Fibroblast of skin of left biceps (primary cell): ENCODE data around the gene MRFAP1.
"Not testable (repeated sequence)": the region's sequence is repeated elsewhere in the genome, so short reads cannot be mapped to it uniquely, and the experiment has no call there.

Source experiments
- DNase-seq, 2 experiments: peaks; one replicate each; pipeline ENCODE4 v3.0.0-alpha.2; 2013; ENCODE audit warnings: low read depth in 2 of 2

The MRFAP1 gene

DNA sequence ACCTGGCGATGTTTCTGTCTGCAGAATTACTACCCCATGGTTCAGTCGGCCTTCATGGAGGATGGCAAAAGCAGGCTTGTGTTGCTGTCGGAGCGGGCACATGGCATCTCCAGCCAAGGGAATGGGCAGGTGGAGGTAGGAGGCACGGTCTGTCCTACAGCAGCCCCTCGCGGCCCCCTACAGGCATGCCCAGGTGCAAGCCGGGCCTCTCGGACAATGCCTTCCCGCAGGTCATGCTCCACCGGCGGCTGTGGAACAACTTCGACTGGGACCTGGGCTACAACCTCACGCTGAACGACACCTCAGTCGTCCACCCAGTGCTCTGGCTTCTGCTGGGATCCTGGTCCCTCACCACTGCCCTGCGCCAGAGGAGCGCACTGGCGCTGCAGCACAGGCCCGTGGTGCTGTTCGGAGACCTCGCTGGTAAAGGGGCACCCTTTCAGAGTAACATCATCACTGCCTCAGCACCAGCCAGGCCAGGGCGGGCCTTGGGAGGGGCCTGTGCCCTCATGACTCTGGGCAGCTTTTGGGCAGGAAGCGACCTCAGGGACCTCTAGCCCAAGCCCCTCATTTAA, 29.5 kb upstream of the MRFAP1 start:
- no peak for DNase-seq

DNA sequence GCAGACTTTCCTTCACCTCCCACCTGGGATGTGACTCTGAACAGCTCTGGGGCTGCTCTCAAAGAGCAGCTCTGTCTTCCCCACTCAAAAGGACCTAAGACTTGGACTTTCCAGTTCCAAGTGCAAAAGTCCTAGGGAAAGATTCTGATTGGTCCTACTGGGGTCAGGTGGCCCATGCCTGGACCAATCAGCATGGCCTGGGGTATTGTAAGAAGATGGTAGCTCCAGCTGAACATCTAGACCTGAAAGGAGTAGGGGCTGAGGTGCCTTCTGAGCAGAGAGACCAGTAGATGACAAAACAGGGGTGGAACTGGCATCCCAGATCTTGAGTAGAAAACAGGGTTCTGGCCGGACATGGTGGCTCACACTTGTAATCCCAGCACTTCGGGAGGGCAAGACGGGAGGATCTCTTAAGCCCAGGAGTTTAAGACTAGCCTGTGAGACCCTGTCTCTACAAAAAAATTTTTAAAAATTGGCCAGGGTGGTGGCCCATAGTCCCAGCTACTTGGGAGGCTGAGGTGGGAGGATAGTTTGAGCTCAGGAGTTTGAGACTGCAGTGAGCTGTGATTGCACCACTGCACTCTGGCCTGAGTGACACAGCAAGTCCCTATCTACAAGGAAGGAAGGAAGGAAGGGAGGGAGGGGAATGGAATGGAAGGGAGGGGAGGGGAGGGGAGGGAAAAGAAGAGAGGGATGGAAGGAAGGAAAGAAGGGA, 27.4 kb upstream of the MRFAP1 start:
- no peak for DNase-seq

GRCh38 chr4:6613676-6614651, 26.5 kb upstream of the MRFAP1 start:
- no peak for DNase-seq

DNA sequence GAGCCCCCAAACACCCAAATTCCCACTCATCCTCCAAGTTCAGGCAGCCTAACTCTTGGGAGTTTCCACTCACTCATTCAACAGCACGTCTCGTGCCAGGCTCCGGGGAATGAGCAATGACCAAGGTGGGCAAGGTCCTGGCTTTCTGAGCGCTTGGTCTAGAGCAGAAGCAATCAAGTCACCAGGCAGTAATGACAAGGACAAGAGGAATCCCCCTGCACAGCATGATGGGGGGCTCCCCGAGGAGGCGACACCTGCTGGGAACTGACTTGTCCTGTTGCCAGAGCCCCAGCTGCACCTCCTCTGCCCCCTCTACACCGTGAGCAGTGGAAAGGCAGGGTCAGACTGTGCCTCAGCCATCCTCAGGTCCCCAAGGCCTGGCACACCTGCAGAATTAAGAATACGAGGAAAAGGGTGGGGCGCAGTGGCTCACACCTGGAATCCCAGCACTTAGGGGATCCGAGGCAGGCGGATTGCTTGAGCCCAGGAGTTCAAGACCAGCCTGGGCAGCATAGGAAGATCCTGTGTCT, 25.7 kb upstream of the MRFAP1 start:
- no peak for DNase-seq

DNA sequence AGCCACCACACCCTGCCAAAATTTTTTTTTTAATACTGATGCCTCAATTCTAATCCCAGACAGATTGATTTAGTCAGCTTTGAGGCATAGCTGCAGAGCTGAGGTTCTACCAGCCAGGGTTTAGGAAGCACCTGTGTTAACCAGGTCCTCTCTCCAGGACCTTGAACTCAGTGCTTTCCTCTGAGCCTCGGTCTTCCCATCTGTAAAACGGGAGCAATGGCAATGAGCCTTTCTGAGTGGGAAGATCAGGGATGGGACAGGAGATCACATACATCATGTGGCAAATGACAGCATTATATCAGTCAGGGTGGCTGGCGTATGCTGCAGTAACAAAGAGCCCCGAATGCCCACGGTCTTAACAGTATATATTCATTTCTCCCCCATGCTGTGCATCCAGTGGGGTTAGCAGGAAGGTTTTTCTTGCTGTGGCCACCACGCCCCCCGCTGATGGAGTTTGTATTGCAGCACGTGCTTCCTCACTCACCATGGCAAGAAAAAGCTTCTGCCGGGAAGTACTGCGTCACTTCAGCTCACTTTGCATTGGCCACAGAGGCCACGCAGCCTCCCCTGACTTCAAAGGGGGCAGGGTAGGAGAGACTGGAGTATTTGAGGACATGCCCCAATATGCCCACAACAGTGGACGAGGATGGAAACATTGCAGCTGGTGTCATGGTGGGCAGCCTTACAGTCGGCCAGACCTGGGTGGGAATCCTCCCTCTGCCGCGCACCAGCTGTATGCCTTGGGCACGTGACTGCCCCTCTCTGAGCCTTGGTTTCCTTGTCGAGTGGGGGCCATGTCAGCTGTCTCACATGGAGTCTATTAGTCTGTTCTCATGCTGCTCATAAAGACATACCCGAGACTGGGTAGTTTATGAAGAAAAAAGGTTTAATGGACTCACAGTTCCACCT, 24.1 kb upstream of the MRFAP1 start:
- no peak for DNase-seq

DNA sequence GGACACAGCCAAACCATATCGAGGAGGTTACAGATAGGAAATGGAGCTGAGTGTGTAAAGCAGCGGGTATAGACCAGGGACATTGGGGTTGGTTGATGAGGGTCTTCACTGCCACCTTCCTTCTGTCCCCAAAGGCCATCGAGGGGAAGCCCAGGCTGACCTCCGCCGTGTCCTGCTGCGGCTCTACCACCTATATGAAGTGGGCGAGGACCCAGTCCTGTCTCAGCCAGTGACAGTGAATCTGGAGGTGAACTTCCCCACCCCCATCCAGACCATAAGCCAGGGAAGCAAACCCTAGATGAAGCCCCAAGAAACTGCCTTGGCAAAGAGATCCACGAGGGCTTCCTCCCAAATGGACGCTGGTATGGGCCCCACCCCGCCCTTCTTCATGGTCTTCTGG, 23.2 kb upstream of the MRFAP1 start:
- DNase-seq, result no peak

DNA sequence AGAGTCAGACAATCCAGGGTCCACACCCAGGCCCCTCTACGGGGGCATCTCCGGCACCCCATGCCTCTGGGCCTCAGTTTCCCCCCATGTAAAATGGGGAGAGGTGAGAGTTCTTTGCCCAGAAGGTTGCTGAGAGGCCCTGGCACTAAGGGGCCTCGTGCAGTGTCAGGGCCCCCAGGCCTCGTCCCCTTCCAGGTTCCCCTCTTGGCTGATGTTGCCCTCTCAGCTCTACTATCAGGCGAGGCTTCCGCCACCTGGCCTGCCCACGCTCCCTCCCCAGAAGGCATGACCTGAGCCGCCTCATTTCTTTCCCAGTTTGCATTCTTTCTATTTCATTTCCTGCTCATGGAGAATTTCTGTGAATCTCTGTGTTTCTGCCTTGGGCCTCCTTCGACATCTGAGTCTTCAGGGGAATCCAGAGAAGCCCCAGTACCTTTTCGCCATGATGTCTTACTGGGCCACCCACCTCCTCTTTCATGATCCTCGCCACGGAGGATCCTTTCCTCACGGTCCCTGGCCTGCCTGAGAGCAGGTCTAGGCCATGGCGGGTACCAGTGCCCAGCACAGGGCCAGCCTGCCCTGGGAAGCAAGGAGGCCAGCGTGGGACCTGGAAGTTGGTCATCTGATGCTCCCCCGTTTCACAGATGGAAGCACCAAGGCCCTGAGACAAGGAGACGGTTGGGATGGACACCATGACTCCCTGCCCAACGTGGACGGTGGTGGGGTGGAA, 21.9 kb upstream of the MRFAP1 start:
- no peak for DNase-seq

DNA sequence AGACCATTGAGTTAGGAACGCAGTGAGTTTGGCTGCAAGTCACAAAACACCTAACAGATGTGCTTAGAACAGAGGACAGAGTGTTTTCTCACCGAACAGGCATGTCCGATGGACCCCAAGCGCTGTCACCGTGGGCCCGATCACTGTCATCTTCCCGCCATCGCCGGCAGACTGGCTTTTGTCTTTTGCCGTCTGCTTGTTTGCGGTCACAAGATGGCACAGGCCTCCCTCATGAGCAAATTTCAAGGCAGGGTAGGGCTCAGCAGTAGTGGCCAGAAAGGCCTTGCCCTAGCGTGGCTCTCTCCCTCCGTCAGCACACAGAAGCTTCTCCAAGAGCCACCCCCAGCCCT, 21.4 kb upstream of the MRFAP1 start:
- DNase-seq, result no peak

DNA sequence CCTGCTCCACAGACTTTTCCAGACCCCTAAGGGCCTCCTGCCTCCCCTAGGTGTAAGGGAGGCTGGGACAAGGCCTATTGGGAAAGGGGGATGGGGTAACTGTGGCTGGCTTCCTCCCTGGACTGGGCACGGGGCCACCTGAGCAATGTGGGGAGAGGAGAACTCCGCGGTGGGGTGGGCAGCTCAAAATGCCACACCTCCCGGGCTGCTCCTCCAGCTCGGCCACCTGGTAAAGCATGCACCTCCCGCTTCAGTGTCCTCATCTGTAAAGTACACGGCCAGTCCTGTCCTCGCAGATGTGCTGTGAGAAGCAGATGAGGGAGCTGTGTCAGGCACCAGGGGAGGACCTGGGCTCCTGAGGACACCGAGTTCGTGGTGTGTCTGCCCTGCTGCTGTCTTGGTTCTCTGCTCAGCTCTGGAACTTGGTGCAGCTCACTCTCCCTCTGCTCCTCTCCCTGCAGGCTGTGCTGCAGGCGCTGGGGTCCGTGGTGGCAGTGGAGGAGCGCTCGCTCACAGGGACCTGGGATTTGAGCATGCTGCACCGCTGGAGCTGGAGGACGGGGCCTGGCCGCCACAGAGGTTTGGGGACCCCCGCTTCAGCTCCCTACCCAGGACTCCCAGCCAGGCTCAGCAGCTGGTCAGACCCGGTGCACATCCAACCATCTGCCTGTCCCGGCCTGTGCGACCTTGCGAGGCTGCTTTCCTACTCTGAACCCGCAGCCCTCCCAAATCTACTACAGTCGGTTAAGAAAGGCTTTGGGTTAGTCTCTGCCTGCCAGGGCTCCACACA, 20.8 kb upstream of the MRFAP1 start:
- DNase-seq, result no peak

GRCh38 chr4:6620296-6620695, 20.2 kb upstream of the MRFAP1 start:
- DNase-seq, result no peak

- DNase-seq, result no peak
These were observed 19.5 kb upstream of the MRFAP1 start for GRCh38 chr4:6620891-6621555.

DNA sequence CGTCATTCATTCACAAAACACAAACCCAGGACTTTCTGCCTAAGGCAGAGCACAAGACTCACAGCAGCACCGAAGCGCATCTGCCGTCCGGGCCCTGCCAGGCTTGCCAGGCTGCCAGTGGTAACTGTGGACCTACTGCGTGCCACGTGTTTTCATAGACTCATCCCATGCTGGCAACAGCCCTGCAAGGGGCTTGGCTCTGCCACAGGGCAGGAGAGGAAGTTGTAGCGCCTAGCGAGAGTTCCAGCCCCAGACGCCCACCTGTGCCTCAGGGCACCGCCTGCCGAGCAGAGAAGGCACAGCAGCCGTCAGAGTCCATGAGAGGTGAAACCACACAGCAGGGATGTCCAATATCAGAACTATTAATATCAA, 18.9 kb upstream of the MRFAP1 start:
- no peak for DNase-seq

DNA sequence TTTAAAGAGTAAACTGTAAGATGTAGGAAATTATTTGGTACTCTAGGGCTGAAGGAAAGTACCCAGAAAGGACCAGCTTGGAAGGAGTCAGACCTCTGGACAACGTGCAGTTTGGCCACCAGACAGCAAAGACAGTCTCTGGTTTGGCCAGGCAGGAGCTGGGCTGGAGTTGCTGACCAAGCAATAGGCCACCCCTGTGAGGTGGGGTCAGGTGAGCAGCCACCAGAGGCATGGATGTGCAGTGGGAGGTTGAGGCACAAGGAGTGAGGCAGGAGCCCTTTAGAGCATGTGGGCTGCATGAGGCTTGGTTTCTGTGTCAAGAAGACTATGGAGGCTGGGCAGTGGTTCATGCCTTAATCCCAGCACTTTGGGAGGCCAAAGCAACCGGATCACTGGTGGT, 17.7 kb upstream of the MRFAP1 start:
- no peak for DNase-seq

DNA sequence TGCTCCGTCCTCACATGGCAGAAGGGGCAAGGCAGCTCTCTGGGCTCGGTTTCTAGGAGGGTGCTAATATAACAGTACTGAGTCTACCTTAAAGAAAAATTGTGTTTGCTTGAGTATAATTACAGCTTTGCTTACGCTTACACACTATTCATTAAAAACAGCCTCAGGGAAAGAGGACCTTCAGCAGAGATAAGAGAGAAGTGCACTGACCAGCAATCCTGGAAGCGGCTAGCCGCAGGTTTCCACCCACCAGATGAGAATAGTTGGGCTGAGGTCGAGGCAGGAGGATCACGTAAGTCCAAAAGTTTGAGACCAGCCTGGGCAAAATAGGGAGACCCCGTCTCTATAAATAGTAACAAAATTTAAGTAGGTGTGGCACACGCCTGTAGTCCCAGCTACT, 15.2 kb upstream of the MRFAP1 start:
- DNase-seq, result no peak

DNA sequence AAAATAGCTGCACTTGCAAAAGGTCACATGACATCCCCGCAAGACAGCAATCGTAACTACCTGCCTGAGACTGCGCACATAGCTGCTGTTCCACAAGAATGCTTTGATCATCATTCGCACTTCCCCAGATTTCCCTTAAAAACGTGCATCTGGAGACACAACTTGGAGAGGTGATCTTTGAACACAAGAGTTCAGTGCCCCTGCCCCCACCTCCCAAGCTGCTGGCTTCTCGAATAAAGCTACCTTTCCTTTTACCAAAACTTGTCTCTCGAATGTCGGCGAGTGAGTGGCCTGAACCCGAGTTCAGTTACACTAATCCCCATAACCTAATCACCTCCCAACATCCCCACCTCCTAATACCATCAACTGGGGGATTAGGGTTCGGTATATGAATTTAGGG, 14.4 kb upstream of the MRFAP1 start:
- DNase-seq, result no peak

GRCh38 chr4:6627832-6628231, 12.7 kb upstream of the MRFAP1 start:
- DNase-seq, result no peak

DNA sequence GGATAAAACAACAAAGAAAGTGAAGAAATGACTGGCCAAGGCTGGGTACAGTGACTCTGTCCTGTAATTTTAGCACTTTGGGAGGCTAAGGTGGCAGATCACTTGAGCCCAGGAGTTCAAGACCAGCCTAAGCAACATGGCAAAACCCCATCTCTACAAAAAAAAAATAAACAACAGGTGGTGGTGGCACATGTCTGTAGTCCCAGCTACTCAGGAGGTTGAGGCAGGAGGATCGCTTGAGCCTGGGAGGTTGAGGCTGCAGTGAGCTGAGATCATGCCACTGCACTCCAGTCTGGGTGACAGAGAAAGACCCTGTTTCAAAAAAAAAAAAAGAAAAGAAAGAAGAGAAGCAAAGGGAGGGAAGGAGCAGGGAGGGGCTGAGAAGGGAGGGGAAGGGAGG, 12.0 kb upstream of the MRFAP1 start:
- DNase-seq, result not testable (repeated sequence)

DNA sequence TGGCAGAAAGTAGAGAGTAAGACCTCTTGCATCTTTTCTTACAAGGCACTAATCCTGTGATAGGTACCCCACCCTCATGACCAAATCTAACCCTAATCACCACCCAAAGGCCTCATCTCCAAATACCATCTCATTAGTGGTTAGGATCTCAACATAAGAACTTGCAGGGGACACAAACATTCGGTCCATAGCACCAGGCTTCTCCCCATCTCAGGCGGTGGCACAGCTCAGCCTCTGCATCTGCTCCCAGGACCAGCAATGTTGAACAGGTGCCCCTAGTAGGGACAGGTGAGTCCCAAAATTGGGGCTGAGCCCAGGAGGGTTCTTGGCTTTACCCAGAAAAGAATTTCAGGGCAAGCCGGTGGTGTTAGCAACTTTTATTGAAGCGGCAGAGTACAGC, 8.4 kb upstream of the MRFAP1 start:
- DNase-seq, result no peak

DNA sequence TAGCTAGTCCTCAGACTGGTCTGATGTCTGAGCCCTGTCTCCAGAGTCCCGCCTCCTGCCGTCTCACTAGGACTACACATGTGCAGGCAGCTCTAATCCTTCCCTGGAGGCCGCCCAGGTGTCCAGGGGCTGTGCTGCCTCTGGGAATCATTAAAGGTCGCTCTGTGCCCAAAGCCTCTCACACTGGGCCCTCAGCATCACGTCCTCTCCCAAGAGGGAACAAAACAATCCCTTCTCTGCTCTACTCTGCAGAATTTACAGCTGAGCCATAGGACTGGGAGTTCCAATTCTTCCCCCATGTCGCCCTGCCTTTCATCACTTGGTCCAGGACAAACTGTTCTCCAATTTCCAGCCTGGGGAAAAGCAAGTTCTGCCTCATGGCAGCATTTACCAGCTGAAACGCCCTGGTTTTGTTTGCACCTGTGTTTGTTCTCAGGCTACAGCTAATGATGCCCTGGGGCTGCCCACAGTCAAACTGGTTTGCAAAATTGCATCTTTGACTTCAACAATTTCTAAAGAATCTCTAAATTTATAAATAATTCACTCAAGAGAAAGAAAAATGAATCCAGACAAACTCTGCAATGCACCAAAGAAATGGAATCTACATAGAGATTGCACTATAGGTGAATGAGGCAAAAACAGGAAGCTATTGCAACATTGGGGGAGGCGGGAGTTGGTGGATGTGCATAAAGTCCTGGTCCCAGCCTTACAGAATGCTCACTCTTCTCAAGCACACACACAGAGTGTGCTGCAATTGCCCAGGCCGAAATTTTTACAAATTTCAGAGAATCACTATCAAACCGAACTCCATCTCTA, 7.2 kb upstream of the MRFAP1 start:
- DNase-seq, result peak; percentile 33 to 36
